Measurements from ENCODE around the gene SH2D7.
A peak's percentile ranks its signal among the peaks of the same experiment; 100 is the strongest.
"Not testable (repeated sequence)": the region's sequence is repeated elsewhere in the genome, so short reads cannot be mapped to it uniquely, and the experiment has no call there.

Gene SH2D7

DNA sequence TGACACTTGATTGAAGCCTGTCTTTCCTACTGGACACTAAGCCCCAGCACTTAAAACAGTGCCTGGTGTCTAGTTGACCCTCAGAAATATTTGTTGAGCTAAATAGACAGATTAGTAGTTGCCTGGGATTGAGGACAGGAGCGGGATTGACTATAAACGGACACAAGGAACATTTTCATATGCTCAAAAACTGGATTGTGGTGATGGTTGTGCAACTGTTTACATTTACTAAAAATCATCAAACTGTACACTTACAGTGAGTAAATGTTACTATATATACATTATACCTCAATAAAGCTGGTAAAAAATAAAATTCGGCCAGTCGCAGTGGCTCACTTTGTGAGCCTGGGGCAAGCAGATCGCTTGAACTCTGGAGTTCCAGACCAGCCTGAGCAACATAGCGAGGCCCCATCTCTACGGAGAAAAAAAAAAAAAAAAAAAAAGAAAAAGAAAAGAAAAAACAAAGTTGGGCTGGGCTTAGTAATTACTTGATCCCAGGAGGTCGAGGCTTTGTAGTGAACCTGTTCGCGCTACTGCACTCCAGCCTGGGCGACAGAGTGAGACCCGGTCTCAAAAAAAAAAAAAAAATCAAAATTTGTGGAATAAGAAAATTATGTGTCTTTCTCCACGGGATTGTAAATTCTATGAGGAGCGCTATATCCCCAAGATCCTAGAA is 56.2 kb downstream of the SH2D7 start:
- DNase-seq, result peak; percentile 43

DNA sequence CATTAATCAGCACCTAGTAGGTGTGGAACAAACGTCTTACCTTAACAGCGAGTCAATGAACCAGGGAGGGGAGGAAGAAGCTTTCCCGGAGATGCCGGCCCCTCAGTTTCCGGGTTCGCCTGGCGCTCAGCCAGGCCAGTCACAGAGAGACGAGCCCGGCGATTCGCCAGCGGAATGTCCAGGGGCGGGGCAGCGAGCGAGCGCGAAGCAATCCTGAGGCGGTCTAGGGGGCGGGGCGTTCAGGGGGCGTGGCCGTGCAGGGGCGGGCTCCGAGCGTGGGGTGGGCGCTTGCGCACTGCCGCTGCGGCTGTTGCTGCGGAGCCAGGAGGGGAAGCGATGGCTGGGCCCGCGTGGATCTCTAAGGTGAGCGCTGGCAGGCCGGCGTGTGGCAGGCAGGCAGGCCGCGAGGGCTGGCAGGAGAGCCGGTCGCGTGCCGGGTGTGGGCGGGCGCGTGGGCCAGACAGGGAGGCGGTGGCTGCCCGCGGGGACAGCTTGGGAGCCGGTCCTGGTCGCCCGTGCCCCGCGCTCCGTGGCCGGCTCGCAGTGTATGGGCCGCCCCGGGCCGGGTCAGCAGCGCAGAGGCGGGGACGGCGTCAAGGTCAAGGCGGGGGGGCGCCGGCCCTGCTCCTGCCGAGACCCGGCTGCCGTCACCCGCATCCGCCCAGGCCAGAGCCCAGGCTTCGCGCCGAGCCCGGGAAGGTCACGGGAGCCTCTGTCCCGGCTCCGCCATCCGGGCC is 56.9 kb downstream of the SH2D7 start, which contains the start of gene IDH3A:
TSS of gene IDH3A (plus strand) at position 295 of the 737 bp plus-strand sequence. CDS start at position 337, 42 bp downstream.
- DNase-seq, result peak; percentile 96

DNA sequence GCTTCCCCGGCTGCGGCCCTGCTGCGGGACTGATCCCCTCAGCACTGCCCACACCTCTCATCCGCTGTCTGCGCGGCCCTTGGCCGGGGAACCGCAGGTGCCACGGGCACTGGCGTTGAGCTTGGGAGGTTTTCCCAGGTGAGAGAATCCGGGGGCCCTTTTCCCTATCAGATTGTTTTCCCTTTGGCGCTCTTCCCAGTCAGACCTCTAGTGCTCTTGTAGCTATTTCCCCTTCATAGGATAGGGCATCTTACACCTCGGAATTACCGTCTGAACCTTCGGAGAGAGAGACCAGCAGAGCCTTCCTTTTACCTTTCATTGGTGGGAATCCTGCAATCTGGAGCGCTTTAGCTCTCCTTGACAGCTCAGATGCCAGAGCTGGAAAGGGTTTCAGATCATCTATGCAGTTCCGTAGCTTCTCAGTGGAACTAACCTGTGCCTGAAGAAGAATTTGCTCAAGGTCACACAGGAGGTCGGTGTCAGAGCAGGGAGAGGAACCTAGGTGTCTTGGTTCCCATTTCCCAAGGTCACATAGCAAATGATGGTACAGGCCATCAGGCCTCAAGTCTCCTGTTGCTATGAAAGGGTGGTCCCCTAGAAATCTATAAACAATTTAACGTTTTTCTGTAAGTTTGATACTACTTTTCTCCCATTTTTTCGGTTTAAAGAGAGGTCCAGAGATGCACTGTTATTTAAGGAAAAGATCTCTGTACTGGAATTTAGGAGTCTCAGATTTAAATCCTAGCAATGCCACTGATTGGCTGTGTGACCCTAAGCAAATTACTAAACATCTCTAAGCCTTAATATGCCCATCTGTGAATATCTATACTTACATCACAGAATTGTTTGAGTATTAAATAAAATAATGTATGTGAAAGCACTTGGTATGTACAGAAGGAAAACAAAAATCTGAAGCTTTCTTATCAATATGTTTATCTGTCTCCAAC is 57.7 kb downstream of the SH2D7 start:
- peak; percentile 32 for DNase-seq

DNA sequence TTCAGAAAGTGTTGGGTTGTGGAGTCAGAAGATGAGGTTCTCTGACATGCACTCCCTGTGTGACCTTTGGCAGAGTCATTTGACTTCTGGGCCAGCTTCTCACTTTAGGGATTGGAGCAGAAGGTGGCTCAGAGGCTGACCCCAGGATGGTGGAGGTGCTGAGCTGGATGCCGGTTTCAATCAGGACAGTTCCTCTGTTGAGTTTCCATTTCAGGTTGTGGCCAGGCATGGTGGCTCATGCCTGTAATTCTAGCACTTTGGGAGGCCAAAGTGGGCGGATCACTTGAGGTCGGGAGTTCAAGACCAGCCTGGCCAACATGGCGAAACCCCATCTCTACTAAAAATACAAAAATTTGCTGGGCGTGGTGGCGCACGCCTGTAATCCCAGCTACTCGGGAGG is 58.7 kb downstream of the SH2D7 start:
- not testable (repeated sequence) for DNase-seq

All from NCI-H2171 (cell line).